Motor neuron (in vitro differentiated cells): ENCODE measurements around the gene CMIP. TPM values are rescaled to one million over a fixed set of nuclear protein-coding genes. Genes with fewer than 3 reads are reported as not detected.

Experiments used
- ATAC-seq, 8 experiments: fragments of 200-7000 bp; cut with Tn5 transposase; replicated peaks in 6 of 8; 2 replicates each; pipeline ENCODE4 v1.8.0; 2021; ENCODE audit warnings: mild to moderate bottlenecking in 8 of 8, moderate library complexity in 8 of 8
- H3K27ac ChIP-seq, 2 donors: fragments of 250-450 bp; sonication (Bioruptor Pico); 2 replicates each; pipeline ENCODE4 v1.9.0; 2021; ENCODE audit warnings: antibody characterized with exemption in 2 of 2, mild to moderate bottlenecking in 2 of 2, moderate library complexity in 1 of 2
- H3K4me1 ChIP-seq, 2 donors: fragments of 250-450 bp; sonication (Bioruptor Pico); replicated peaks in 1 of 2; 2 replicates each; pipeline ENCODE4 v1.6.1; 2021; ENCODE audit warnings: antibody characterized with exemption in 2 of 2, mild to moderate bottlenecking in 2 of 2, moderate library complexity in 1 of 2
- H3K4me3 ChIP-seq, 5 donors: fragments of 250-450 bp; sonication (Bioruptor Pico); 2 replicates each; pipeline ENCODE4 v1.9.0; 2021; ENCODE audit warnings: antibody characterized with exemption in 5 of 5, mild to moderate bottlenecking in 5 of 5, moderate library complexity in 4 of 5
- WGBS, 10 experiments: fragments of 450-650 bp; shearing (Covaris generic); methylation state at CpG; one replicate each; pipeline ENCODE4 v1.0.0; 2022; 5-methylcytosine and 5-hydroxymethylcytosine counted together
- in situ Hi-C, 9 experiments: fragments of 400-800 bp; cut with MboI; loops; one replicate each; pipeline ENCODE4 v1.15.0; 2021; ENCODE audit warnings: low sequenced_read_pairs in 9 of 9, low pct_unique_long_range_greater_than_20kb in 2 of 9; ENCODE audit not compliant: unreplicated experiment in 9 of 9
- total RNA-seq, 8 experiments: library from RNA; unstranded; fragments of 300-600 nt; gene quantifications; 2 replicates each; pipeline versions ENCODE4 v1.2.3 to v1.2.4, GENCODE V29; 2022

The CMIP gene
- total RNA-seq, 8 experiments from 2014 or later: 4.6 to 35.3 (median 19.1) TPM

- in situ Hi-C loops: no loop called here
- peaks cover 11 to 22% of the 10 kb centered on the region in 2 donors for H3K4me1 ChIP-seq
- H3K27ac ChIP-seq: no peak overlapping the region
- WGBS, 10 experiments: 77 to 100% (median 100%) methylated on average over 1 to 8 of the region's 10 CpGs; no CpG with 5 or more reads in 1 of the 10 experiments
- no peak overlapping the region for H3K4me3 ChIP-seq
- no peak for ATAC-seq
Observed at GRCh38 chr16:81535679-81536360, 91.2 kb downstream of the CMIP start.

GRCh38 chr16:81536648-81537047 lies 92.0 kb downstream of the CMIP start:
- in situ Hi-C loops: no loop called here
- Histone ChIP-seq H3K27ac (no peak overlapping the region), H3K4me1 (peaks cover 11 to 22% of the 10 kb centered on the region in 2 donors), H3K4me3 (no peak overlapping the region)
- 87 to 100% (median 100%) methylated on average over 1 to 7 of the region's 11 CpGs; no CpG with 5 or more reads in 2 of the 10 experiments for WGBS, 10 experiments
- ATAC-seq: no peak

- in situ Hi-C loops: no loop called here
- Histone ChIP-seq H3K27ac (no peak overlapping the region), H3K4me1 (peaks cover 11 to 23% of the 10 kb centered on the region in 2 donors), H3K4me3 (no peak overlapping the region)
- ATAC-seq: peak in 1 of 8 experiments; percentile 36
- WGBS, 10 experiments: 29 to 100% (median 90%) methylated on average over 2 to 8 of the region's 18 CpGs; no CpG with 5 or more reads in 2 of the 10 experiments
Observed at GRCh38 chr16:81537721-81538561, 93.3 kb downstream of the CMIP start.

- Histone ChIP-seq H3K27ac (peak overlapping the region; percentile 62 to 68), H3K4me3 (no peak overlapping the region), H3K4me1 (peaks cover 14 to 28% of the 10 kb centered on the region in 2 donors)
- peak in 4 of 8 experiments; percentile 29 to 91 (median 51) for ATAC-seq
- 53 to 100% (median 75%) methylated on average over 1 to 15 of the region's 18 CpGs for WGBS, 10 experiments
- in situ Hi-C loops: no loop called here
Observed at GRCh38 chr16:81539009-81539758, 94.6 kb downstream of the CMIP start.

- Histone ChIP-seq H3K4me1 (peaks cover 14 to 28% of the 10 kb centered on the region in 2 donors), H3K4me3 (no peak overlapping the region), H3K27ac (peak overlapping the region; percentile 62 to 68)
- in situ Hi-C loops: no loop called here
- peak in 5 of 8 experiments; percentile 89 to 95 (median 91) for ATAC-seq
- WGBS, 10 experiments: 50 to 100% (median 79%) methylated on average over 1 to 15 of the region's 19 CpGs; no CpG with 5 or more reads in 2 of the 10 experiments
Observed at GRCh38 chr16:81539759-81540472, 95.3 kb downstream of the CMIP start.

GRCh38 chr16:81541314-81541713 lies 96.7 kb downstream of the CMIP start:
- 71 to 100% (median 90%) methylated on average over 1 to 6 of the region's 8 CpGs; no CpG with 5 or more reads in 1 of the 10 experiments for WGBS, 10 experiments
- no peak for ATAC-seq
- no peak overlapping the region for H3K27ac ChIP-seq
- H3K4me3 ChIP-seq: no peak overlapping the region
- H3K4me1 ChIP-seq: peaks cover 14 to 35% of the 10 kb centered on the region in 2 donors
- in situ Hi-C loops: no loop called here

GRCh38 chr16:81542609-81543570 lies 98.3 kb downstream of the CMIP start:
- WGBS, 10 experiments: 63 to 100% (median 87%) methylated on average over 2 to 14 of the region's 22 CpGs; no CpG with 5 or more reads in 3 of the 10 experiments
- in situ Hi-C loops: no loop called here
- Histone ChIP-seq H3K4me3 (no peak overlapping the region), H3K4me1 (peaks cover 18 to 39% of the 10 kb centered on the region in 2 donors), H3K27ac (no peak overlapping the region)
- ATAC-seq: no peak

GRCh38 chr16:81543571-81543970 lies 99.0 kb downstream of the CMIP start:
- ATAC-seq: no peak

GRCh38 chr16:81544261-81544660 lies 99.7 kb downstream of the CMIP start:
- in situ Hi-C loops: no loop called here
- ATAC-seq: no peak
- Histone ChIP-seq H3K4me1 (peaks cover 16 to 27% of the 10 kb centered on the region in 2 donors), H3K4me3 (no peak overlapping the region), H3K27ac (no peak overlapping the region)
- WGBS, 10 experiments: 74 to 100% (median 95%) methylated on average over 1 to 3 of the region's 7 CpGs; no CpG with 5 or more reads in 4 of the 10 experiments

More at GRCh38 chr16:81543571-81543970, 99.0 kb downstream of the CMIP start:
- peaks cover 18 to 34% of the 10 kb centered on the region in 2 donors for H3K4me1 ChIP-seq
- 43 to 100% (median 89%) methylated on average over 1 to 3 of the region's 3 CpGs; no CpG with 5 or more reads in 2 of the 10 experiments for WGBS, 10 experiments
- H3K27ac ChIP-seq: no peak overlapping the region
- no peak overlapping the region for H3K4me3 ChIP-seq
- in situ Hi-C loops: no loop called here

- in situ Hi-C loops: no loop called here
- WGBS, 10 experiments: 60 to 100% (median 90%) methylated on average over 1 to 6 of the region's 9 CpGs; no CpG with 5 or more reads in 5 of the 10 experiments
- Histone ChIP-seq H3K4me3 (no peak overlapping the region), H3K4me1 (peaks cover 15 to 22% of the 10 kb centered on the region in 2 donors), H3K27ac (no peak overlapping the region)
- no peak for ATAC-seq
Observed at GRCh38 chr16:81544700-81545271, 100.2 kb downstream of the CMIP start.
